Pancreas (tissue), 10 donors: ENCODE results near the gene USP9Y. TPM values are rescaled to one million over a fixed set of nuclear protein-coding genes. Genes with fewer than 3 reads are reported as not detected.

Experiments used
- ATAC-seq, 4 donors: fragments of 200-7000 bp; cut with Tn5 transposase; one replicate each; pipeline versions ENCODE4 v1.8.0 to v1.9.1; 2020; ENCODE audit warnings: mild to moderate bottlenecking in 4 of 4, moderate library complexity in 4 of 4
- DNase-seq, 6 donors: peaks; one replicate each; pipeline ENCODE4 v3.0.0-alpha.2; 2020
- FAIRE-seq: peaks from 2 replicates; lab custom pipeline; 2012; peaks lifted over from hg19 to GRCh38; lab: Jason Lieb, UNC
- H3K27ac ChIP-seq, 4 donors: fragments of 200-600 bp; sonication (generic); 1 replicate in 3 of 4; 2 replicates in 1 of 4; pipeline versions ENCODE4 v1.5.0 to v1.8.0; 2020
- H3K27me3 ChIP-seq, 4 donors: fragments of 200-600 bp; one replicate each; pipeline ENCODE4 v1.8.0; 2021
- H3K36me3 ChIP-seq, 3 donors: fragments of 200-600 bp; sonication (generic) in 1 of 3; one replicate each; pipeline versions ENCODE4 v1.5.0 to v1.8.0; 2020 to 2021
- H3K4me1 ChIP-seq, 3 donors: fragments of 200-600 bp; one replicate each; pipeline ENCODE4 v1.8.0; 2021
- H3K4me3 ChIP-seq, 4 donors: fragments of 200-600 bp; sonication (generic) in 2 of 4; one replicate each; pipeline versions ENCODE4 v1.5.0 to v1.8.0; 2020 to 2021
- H3K9me3 ChIP-seq, 4 donors: fragments of 200-600 bp; one replicate each; pipeline ENCODE4 v1.8.0; 2021
- CTCF ChIP-seq, 4 donors: fragments of 200-600 bp; sonication (generic) in 3 of 4; IDR thresholded peaks; one replicate each; pipeline versions ENCODE4 v1.5.0 to v1.8.0; 2021; ENCODE audit warnings: antibody characterized with exemption in 4 of 4
- WGBS, 2 donors: extraction: QIAGEN DNeasy Blood & Tissue Kit; methylation state at CpG; one replicate each; pipeline ENCODE4 v1.1.7; 2013; 5-methylcytosine and 5-hydroxymethylcytosine counted together
- intact Hi-C, 3 donors: fragments of 100-400 bp; cut with DNase I; formaldehyde crosslinking; loops; one replicate each; pipeline versions ENCODE4 v1.11.1 to v1.14.2; 2022
- polyA plus RNA-seq, 2 donors: library from polyadenylated mRNA; stranded (reverse); fragments of 200-250 nt; gene quantifications; one replicate each; pipeline ENCODE4 v1.2.3, GENCODE V29; 2013
- total RNA-seq, 6 donors: library from RNA; stranded (reverse); fragmentation: NEBNext Ultra II Directional in 4 of 6; extraction: Animal tissue kit (Norgen Biotek cat#: 25700) in 4 of 6; gene quantifications; one replicate each; pipeline versions ENCODE4 v1.2.1 to v1.2.4, GENCODE V29; 2021 to 2023
- donor health status: healthy with polysubstance abuse.
- donor health status: DM: no; HTN: no; CAD: no; lungs with moderate emphysema.
- donor health status: DM: no; HTN: no; CAD: no.
- donor health status: control.
- donor health status: control.
- donor health status: Bipolar disorder and iron deficiency.
- donor health status: DM: yes; HTN: yes; CAD: no.
- donor health status: DM: no; HTN: no; CAD: no.
- donor health status: DM: no; HTN: no; CAD: no.
- donor health status: DM: yes; HTN: yes; CAD: no.

The USP9Y gene
- total and polyA plus RNA-seq, 8 donors, result 0.09 to 20.4 (median 10.4) TPM; not detected in 5

GRCh38 chrY:12678111-12678510, 22.9 kb upstream of the USP9Y start:
- DNase-seq, result no peak
- intact Hi-C loops, result no loop called here

GRCh38 chrY:12681535-12681934, 19.5 kb upstream of the USP9Y start:
- H3K4me1 ChIP-seq, result no peaks in the 10 kb centered on the region
- no peak for FAIRE-seq
- no peaks in the 10 kb centered on the region for H3K36me3 ChIP-seq
- H3K27me3 ChIP-seq, result no peaks in the 10 kb centered on the region
- WGBS, 2 donors, result 73% methylated on average over 2 of the region's 2 CpGs; no CpG with 5 or more reads in 1 of the 2 donors
- H3K9me3 ChIP-seq, result no peaks in the 10 kb centered on the region
- intact Hi-C loops, result no loop called here
- no peak for ATAC-seq
- no peak overlapping the region for H3K4me3 ChIP-seq
- H3K27ac ChIP-seq, result no peak overlapping the region
- no peak for TF ChIP-seq CTCF (IDR thresholded peaks at IDR 0.05)
- DNase-seq, result no peak

More at GRCh38 chrY:12678111-12678510, 22.9 kb upstream of the USP9Y start:
- Histone ChIP-seq H3K4me1 (no peaks in the 10 kb centered on the region), H3K4me3 (no peak overlapping the region), H3K36me3 (no peaks in the 10 kb centered on the region), H3K27ac (no peak overlapping the region), H3K9me3 (no peaks in the 10 kb centered on the region), H3K27me3 (no peaks in the 10 kb centered on the region)
- 95% methylated on average over 2 of the region's 2 CpGs; no CpG with 5 or more reads in 1 of the 2 donors for WGBS, 2 donors
- FAIRE-seq, result no peak
- no peak for ATAC-seq
- no peak for TF ChIP-seq CTCF (IDR thresholded peaks at IDR 0.05)

- no peak for TF ChIP-seq CTCF (IDR thresholded peaks at IDR 0.05)
- H3K36me3 ChIP-seq, result no peaks in the 10 kb centered on the region
- ATAC-seq, result no peak
- H3K27ac ChIP-seq, result no peak overlapping the region
- H3K27me3 ChIP-seq, result no peaks in the 10 kb centered on the region
- H3K9me3 ChIP-seq, result no peaks in the 10 kb centered on the region
- no peak overlapping the region for H3K4me3 ChIP-seq
- no peaks in the 10 kb centered on the region for H3K4me1 ChIP-seq
- 92% methylated on average over 2 of the region's 2 CpGs; no CpG with 5 or more reads in 1 of the 2 donors for WGBS, 2 donors
- intact Hi-C loops, result no loop called here
- FAIRE-seq, result no peak
- DNase-seq, result no peak
These were observed 12.7 kb upstream of the USP9Y start for GRCh38 chrY:12688337-12688736.

GRCh38 chrY:12700087-12700486, 944 bp upstream of the USP9Y start:
- FAIRE-seq (no peak), DNase-seq (no peak), ATAC-seq (no peak)
- WGBS, 2 donors, result 93% methylated on average over 2 of the region's 2 CpGs; no CpG with 5 or more reads in 1 of the 2 donors
- H3K9me3 ChIP-seq, result no peaks in the 10 kb centered on the region
- no peak overlapping the region for H3K27ac ChIP-seq
- H3K4me1 ChIP-seq, result no peaks in the 10 kb centered on the region
- H3K27me3 ChIP-seq, result no peaks in the 10 kb centered on the region
- intact Hi-C loops, result no loop called here
- no peaks in the 10 kb centered on the region for H3K36me3 ChIP-seq
- no peak overlapping the region for H3K4me3 ChIP-seq
- no peak for TF ChIP-seq CTCF (IDR thresholded peaks at IDR 0.05)

- intact Hi-C loops, result no loop called here
- TF ChIP-seq CTCF (IDR thresholded peaks at IDR 0.05), result no peak
- FAIRE-seq, result no peak
- Histone ChIP-seq H3K4me3 (no peak overlapping the region), H3K27ac (no peak overlapping the region), H3K4me1 (no peaks in the 10 kb centered on the region), H3K9me3 (no peaks in the 10 kb centered on the region), H3K27me3 (no peaks in the 10 kb centered on the region), H3K36me3 (no peaks in the 10 kb centered on the region)
- DNase-seq, result no peak
- WGBS, 2 donors, result 17% methylated on average over 1 of the region's 1 CpG; no CpG with 5 or more reads in 1 of the 2 donors
- ATAC-seq, result no peak
These were observed 1.1 kb downstream of the USP9Y start for GRCh38 chrY:12702174-12702573.
